ENCODE measurements around the gene TBC1D22A. TPM values are rescaled to one million over a fixed set of nuclear protein-coding genes. Genes with fewer than 3 reads are reported as not detected.

Gene TBC1D22A
- total RNA-seq: 10.9 and 11.7 TPM in 2 replicates

GRCh38 chr22:46762238-46763050, at the start of gene TBC1D22A:
TBC1D22A (plus strand) TSS chr22:46762650; CDS start chr22:46762787, 137 bp downstream.

GRCh38 chr22:46737976-46738646, 24.3 kb upstream of the TBC1D22A start, which contains the start of gene CERK:
CERK (minus strand) TSS chr22:46738252; CDS start chr22:46738148, 104 bp downstream.

Other genes starting within 250 kb of the TBC1D22A start
- 0.43 and 1.4 TPM in 2 replicates for gene CELSR1, start 225.0 kb upstream of the TBC1D22A start, total RNA-seq
- gene GRAMD4, start 142.3 kb upstream of the TBC1D22A start, total RNA-seq: 33.1 and 44.7 TPM in 2 replicates
- 37.2 and 49.5 TPM in 2 replicates for gene CERK, start 24.4 kb upstream of the TBC1D22A start, total RNA-seq